ENCODE measurements around the gene MACROD2. TPM values are rescaled to one million over a fixed set of nuclear protein-coding genes. Genes with fewer than 3 reads are reported as not detected.

The MACROD2 gene
- polyA plus RNA-seq, 4 donors, result 1.00 to 4.8 (median 1.4) TPM

DNA sequence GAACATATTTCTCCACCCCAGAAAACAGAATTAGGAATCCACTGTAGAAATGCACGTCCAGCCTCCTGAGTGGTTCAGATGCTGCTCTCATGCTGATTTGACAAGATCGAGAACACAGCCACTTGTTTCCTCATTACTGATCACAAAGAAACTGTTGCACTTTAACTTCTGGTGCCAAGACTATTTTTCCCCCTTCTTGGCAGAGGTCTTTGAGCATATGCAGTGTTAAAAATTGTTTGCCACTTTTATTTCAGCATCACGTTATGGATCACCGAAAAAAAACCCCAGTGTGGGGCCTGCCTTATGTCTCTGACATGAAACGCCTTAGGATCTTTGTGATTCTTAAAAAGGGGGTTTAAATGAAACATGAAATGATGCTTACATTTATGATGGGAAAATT is 1511.0 kb downstream of the MACROD2 start:
- no peak overlapping the region for H3K27ac ChIP-seq (ENCODE audit: low read depth in 1 of 3, low read length in 2 of 3)
- no peak for FAIRE-seq
- WGBS, 3 donors, result 71 to 79% (median 74%) methylated on average over 5 of the region's 5 CpGs
- H3K36me3 ChIP-seq (ENCODE audit: control insufficient read depth in 3 of 3, insufficient read depth in 2 of 3, low read depth in 1 of 3, low read length in 3 of 3), result no peaks in the 10 kb centered on the region
- H3K27me3 ChIP-seq (ENCODE audit: control insufficient read depth in 3 of 3, insufficient read depth in 3 of 3, low read length in 3 of 3), result no peaks in the 10 kb centered on the region
- no peak for DNase-seq
- no peak overlapping the region for H3K4me3 ChIP-seq (ENCODE audit: low read depth in 1 of 3, low read length in 3 of 3)
- H3K4me1 ChIP-seq (ENCODE audit: control insufficient read depth in 3 of 3, insufficient read depth in 2 of 3, low read depth in 1 of 3, low read length in 2 of 3), result no peaks in the 10 kb centered on the region
- H3K9me3 ChIP-seq (ENCODE audit: control insufficient read depth in 2 of 2, insufficient read depth in 1 of 2, low read depth in 1 of 2, low read length in 1 of 2), result no peaks in the 10 kb centered on the region

DNA sequence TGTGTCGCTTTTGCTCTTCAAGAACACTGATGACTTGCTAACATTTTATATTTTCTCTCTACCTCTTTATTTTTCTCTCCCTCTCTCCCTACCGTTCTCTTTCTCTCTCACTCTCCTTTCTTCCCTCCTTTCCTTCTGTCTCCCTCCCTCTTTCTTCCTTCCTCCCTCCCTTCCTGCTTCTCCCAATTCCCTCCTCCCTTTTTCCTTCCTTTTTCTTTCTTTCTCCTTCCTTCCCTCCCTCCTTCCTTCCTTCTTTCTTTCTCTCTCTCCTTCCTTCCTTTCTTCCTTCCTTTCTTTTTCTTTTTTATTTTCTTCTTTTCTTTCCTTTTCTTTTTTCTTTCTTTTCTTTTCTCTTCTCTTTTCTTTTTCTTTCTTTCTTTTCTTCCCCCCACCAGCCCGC is 1511.8 kb downstream of the MACROD2 start:
- no peaks in the 10 kb centered on the region for H3K36me3 ChIP-seq (ENCODE audit: control insufficient read depth in 3 of 3, insufficient read depth in 2 of 3, low read depth in 1 of 3, low read length in 3 of 3)
- H3K27me3 ChIP-seq (ENCODE audit: control insufficient read depth in 3 of 3, insufficient read depth in 3 of 3, low read length in 3 of 3), result no peaks in the 10 kb centered on the region
- FAIRE-seq, result no peak
- H3K9me3 ChIP-seq (ENCODE audit: control insufficient read depth in 2 of 2, insufficient read depth in 1 of 2, low read depth in 1 of 2, low read length in 1 of 2), result no peaks in the 10 kb centered on the region
- H3K4me1 ChIP-seq (ENCODE audit: control insufficient read depth in 3 of 3, insufficient read depth in 2 of 3, low read depth in 1 of 3, low read length in 2 of 3), result no peaks in the 10 kb centered on the region
- WGBS, 3 donors, result 92 to 93% (median 92%) methylated on average over 3 of the region's 3 CpGs
- DNase-seq, result no peak
- no peak overlapping the region for H3K4me3 ChIP-seq (ENCODE audit: low read depth in 1 of 3, low read length in 3 of 3)
- no peak overlapping the region for H3K27ac ChIP-seq (ENCODE audit: low read depth in 1 of 3, low read length in 2 of 3)

DNA sequence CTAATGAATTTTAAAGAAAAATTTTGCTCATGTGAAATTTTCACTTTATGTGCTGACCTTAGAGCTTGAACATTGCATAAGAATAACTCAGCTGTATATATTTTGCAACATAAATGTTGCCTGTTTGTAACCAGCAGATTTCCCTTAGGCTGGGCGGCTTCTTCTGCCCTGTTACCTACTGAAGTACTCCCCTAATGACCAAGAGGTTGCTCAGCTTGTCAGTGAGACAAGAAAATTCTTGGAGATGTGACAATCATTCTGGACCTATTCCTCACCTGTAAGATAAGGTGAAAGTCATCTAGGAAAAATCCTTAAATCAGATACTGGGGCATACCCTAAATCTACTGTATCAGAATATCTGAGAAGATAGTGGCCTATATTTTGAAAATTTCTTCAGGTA is 1516.2 kb downstream of the MACROD2 start:
- FAIRE-seq, result no peak
- no peaks in the 10 kb centered on the region for H3K9me3 ChIP-seq (ENCODE audit: control insufficient read depth in 2 of 2, insufficient read depth in 1 of 2, low read depth in 1 of 2, low read length in 1 of 2)

DNA sequence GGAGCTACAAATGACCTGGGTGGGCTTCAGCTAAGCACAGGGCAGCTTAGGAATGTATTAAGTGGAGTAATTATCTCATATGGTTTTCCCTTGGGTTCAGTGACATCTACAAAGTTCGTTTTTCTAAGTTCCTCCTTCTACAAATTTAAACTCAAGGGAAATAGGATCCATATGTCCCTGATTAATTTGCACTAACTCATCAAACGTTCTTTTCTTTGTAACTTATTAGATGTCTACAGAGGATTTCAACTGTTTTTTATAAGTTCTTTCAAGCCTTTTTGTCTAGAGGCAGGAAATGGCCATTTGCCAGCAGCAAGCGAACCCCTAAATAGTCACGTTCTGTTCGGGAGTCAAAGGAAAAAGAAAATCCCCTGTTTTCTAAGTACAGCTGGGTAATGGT is 1517.6 kb downstream of the MACROD2 start:
- Histone ChIP-seq H3K4me3 (ENCODE audit: low read depth in 1 of 3, low read length in 3 of 3) (no peak overlapping the region), H3K4me1 (ENCODE audit: control insufficient read depth in 3 of 3, insufficient read depth in 2 of 3, low read depth in 1 of 3, low read length in 2 of 3) (no peaks in the 10 kb centered on the region), H3K9me3 (ENCODE audit: control insufficient read depth in 2 of 2, insufficient read depth in 1 of 2, low read depth in 1 of 2, low read length in 1 of 2) (no peaks in the 10 kb centered on the region), H3K36me3 (ENCODE audit: control insufficient read depth in 3 of 3, insufficient read depth in 2 of 3, low read depth in 1 of 3, low read length in 3 of 3) (no peaks in the 10 kb centered on the region), H3K27me3 (ENCODE audit: control insufficient read depth in 3 of 3, insufficient read depth in 3 of 3, low read length in 3 of 3) (no peaks in the 10 kb centered on the region), H3K27ac (ENCODE audit: low read depth in 1 of 3, low read length in 2 of 3) (no peak overlapping the region)
- no peak for DNase-seq
- 56 to 70% (median 69%) methylated on average over 5 of the region's 5 CpGs for WGBS, 3 donors
- no peak for FAIRE-seq

More for the DNA sequence above, 1516.2 kb downstream of the MACROD2 start:
- H3K4me1 ChIP-seq (ENCODE audit: control insufficient read depth in 3 of 3, insufficient read depth in 2 of 3, low read depth in 1 of 3, low read length in 2 of 3), result no peaks in the 10 kb centered on the region
- H3K36me3 ChIP-seq (ENCODE audit: control insufficient read depth in 3 of 3, insufficient read depth in 2 of 3, low read depth in 1 of 3, low read length in 3 of 3), result no peaks in the 10 kb centered on the region
- no peaks in the 10 kb centered on the region for H3K27me3 ChIP-seq (ENCODE audit: control insufficient read depth in 3 of 3, insufficient read depth in 3 of 3, low read length in 3 of 3)
- H3K4me3 ChIP-seq (ENCODE audit: low read depth in 1 of 3, low read length in 3 of 3), result no peak overlapping the region
- 91 to 98% (median 91%) methylated on average over 1 of the region's 1 CpG for WGBS, 3 donors
- H3K27ac ChIP-seq (ENCODE audit: low read depth in 1 of 3, low read length in 2 of 3), result no peak overlapping the region
- peak in 1 of 2 donors; percentile 9 for DNase-seq

DNA sequence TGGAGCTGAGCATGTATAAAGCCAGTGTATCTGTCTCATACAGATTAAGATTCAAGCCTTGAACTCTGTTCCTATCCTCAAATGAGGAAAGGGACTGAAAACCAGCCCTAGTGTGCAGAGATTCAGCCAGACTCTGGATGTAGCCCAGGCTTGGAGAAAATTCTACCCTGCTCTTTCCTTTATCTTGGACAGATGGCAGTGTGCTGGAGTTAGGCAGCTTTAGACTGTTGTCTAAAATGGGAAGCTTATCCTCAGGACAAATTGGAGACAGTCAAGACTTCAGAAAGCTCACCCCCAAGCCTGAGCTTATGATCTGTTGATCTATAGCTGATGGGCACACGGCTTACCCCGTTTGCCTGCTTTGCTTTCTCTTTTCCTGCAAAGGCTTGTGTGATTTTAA is 1520.4 kb downstream of the MACROD2 start:
- DNase-seq (no peak), FAIRE-seq (no peak)
- Histone ChIP-seq H3K4me1 (ENCODE audit: control insufficient read depth in 3 of 3, insufficient read depth in 2 of 3, low read depth in 1 of 3, low read length in 2 of 3) (no peaks in the 10 kb centered on the region), H3K27ac (ENCODE audit: low read depth in 1 of 3, low read length in 2 of 3) (no peak overlapping the region), H3K4me3 (ENCODE audit: low read depth in 1 of 3, low read length in 3 of 3) (no peak overlapping the region), H3K9me3 (ENCODE audit: control insufficient read depth in 2 of 2, insufficient read depth in 1 of 2, low read depth in 1 of 2, low read length in 1 of 2) (no peaks in the 10 kb centered on the region), H3K36me3 (ENCODE audit: control insufficient read depth in 3 of 3, insufficient read depth in 2 of 3, low read depth in 1 of 3, low read length in 3 of 3) (no peaks in the 10 kb centered on the region), H3K27me3 (ENCODE audit: control insufficient read depth in 3 of 3, insufficient read depth in 3 of 3, low read length in 3 of 3) (no peaks in the 10 kb centered on the region)
- whole genome bisulfite sequencing, 3 donors, result 26 to 60% (median 53%) methylated on average over 2 of the region's 2 CpGs

DNA sequence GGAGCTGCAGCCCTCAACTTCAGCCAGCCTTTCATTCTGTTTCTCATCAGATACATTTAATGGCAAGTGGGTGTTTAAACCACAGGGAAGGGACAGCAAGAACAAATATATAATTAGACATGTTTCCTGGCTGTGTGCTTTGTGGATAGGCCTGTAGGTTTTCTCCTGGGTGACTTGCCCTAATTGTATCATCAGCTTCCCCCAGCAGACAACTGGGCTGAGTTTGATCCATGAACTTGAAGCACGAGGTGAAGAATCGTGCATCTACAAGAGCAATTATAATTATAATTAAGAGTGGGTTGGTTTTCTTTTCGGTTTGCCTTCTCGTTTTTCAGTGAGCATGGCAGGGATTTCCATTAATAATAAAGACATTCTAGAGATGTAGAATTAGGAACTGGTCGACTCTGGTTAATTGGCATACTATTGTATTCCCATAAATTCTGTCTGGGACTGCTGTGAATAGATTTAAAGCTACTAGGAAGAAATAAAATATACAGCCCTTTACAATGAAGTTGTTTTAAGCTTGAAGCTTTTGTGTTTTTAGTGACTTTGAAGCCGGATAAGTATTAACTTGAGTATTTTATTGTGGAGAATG is 1525.7 kb downstream of the MACROD2 start:
- Histone ChIP-seq H3K4me3 (ENCODE audit: low read depth in 1 of 3, low read length in 3 of 3) (no peak overlapping the region), H3K36me3 (ENCODE audit: control insufficient read depth in 3 of 3, insufficient read depth in 2 of 3, low read depth in 1 of 3, low read length in 3 of 3) (no peaks in the 10 kb centered on the region)
- WGBS, 3 donors, result 74 to 85% (median 82%) methylated on average over 6 of the region's 6 CpGs

DNA sequence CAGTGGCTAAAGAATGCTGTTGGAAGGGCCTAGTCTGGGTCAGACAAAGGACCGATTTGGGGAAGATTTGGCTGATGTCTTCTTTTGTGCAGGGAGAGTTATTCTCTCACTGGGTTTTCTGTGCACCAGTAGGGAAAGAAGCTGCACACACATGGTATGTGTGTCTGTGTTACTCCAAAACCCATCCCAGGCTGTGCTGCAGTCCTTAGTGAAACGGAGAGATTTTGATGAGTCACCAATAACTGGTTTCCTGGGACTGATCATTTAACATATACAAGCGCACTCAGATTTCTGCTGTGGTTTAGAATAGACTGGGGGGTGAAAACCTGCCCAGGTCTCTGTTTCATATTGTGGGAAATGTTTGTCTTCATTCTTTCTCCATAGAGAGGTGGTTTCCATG is 1528.1 kb downstream of the MACROD2 start:
- no peak for FAIRE-seq
- H3K4me3 ChIP-seq (ENCODE audit: low read depth in 1 of 3, low read length in 3 of 3), result no peak overlapping the region
- H3K27ac ChIP-seq (ENCODE audit: low read depth in 1 of 3, low read length in 2 of 3), result no peak overlapping the region
- no peak for DNase-seq
- H3K27me3 ChIP-seq (ENCODE audit: control insufficient read depth in 3 of 3, insufficient read depth in 3 of 3, low read length in 3 of 3), result no peaks in the 10 kb centered on the region
- no peaks in the 10 kb centered on the region for H3K36me3 ChIP-seq (ENCODE audit: control insufficient read depth in 3 of 3, insufficient read depth in 2 of 3, low read depth in 1 of 3, low read length in 3 of 3)
- H3K4me1 ChIP-seq (ENCODE audit: control insufficient read depth in 3 of 3, insufficient read depth in 2 of 3, low read depth in 1 of 3, low read length in 2 of 3), result no peaks in the 10 kb centered on the region
- H3K9me3 ChIP-seq (ENCODE audit: control insufficient read depth in 2 of 2, insufficient read depth in 1 of 2, low read depth in 1 of 2, low read length in 1 of 2), result no peaks in the 10 kb centered on the region
- 80 to 87% (median 85%) methylated on average over 3 of the region's 3 CpGs for WGBS, 3 donors

More for the DNA sequence above, 1525.7 kb downstream of the MACROD2 start:
- no peak overlapping the region for H3K27ac ChIP-seq (ENCODE audit: low read depth in 1 of 3, low read length in 2 of 3)
- no peaks in the 10 kb centered on the region for H3K4me1 ChIP-seq (ENCODE audit: control insufficient read depth in 3 of 3, insufficient read depth in 2 of 3, low read depth in 1 of 3, low read length in 2 of 3)
- H3K27me3 ChIP-seq (ENCODE audit: control insufficient read depth in 3 of 3, insufficient read depth in 3 of 3, low read length in 3 of 3), result no peaks in the 10 kb centered on the region
- DNase-seq (no peak), FAIRE-seq (no peak)
- no peaks in the 10 kb centered on the region for H3K9me3 ChIP-seq (ENCODE audit: control insufficient read depth in 2 of 2, insufficient read depth in 1 of 2, low read depth in 1 of 2, low read length in 1 of 2)

DNA sequence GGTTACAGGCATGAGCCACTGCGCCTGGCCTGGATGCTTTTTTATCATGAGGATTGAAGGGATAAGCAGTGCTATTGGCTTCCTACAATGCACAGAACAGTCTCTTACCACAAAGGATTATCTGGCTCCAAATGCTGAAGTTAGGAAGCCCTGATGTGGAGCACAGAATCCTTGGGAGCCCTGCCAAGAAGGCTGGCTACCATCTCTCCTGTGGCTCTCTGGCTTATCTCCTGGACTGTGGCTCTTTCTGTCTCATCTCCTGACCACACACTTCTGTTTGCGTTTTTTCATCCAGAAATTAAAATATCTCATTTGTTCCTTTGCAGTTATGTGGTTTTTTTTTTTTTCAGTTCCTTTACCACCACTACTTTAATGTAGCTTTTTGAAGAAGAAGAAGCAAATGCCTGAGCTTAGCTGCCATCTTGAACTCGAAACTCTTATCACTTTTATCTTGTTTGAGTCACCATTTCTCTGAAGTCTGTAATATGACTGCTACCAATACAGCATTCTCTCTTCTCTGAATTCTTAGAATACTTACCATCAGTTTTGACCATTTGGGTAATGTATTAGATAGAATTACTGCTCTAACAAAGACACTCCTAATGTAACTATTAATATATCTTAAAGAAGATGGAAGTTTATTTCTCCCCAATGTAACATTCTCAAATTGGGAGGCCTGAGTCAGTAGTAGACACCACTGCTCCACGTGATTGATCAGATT is 1533.2 kb downstream of the MACROD2 start:
- DNase-seq (no peak), FAIRE-seq (no peak)
- Histone ChIP-seq H3K27ac (ENCODE audit: low read depth in 1 of 3, low read length in 2 of 3) (no peak overlapping the region), H3K4me3 (ENCODE audit: low read depth in 1 of 3, low read length in 3 of 3) (no peak overlapping the region), H3K27me3 (ENCODE audit: control insufficient read depth in 3 of 3, insufficient read depth in 3 of 3, low read length in 3 of 3) (no peaks in the 10 kb centered on the region), H3K9me3 (ENCODE audit: control insufficient read depth in 2 of 2, insufficient read depth in 1 of 2, low read depth in 1 of 2, low read length in 1 of 2) (no peaks in the 10 kb centered on the region), H3K36me3 (ENCODE audit: control insufficient read depth in 3 of 3, insufficient read depth in 2 of 3, low read depth in 1 of 3, low read length in 3 of 3) (no peaks in the 10 kb centered on the region), H3K4me1 (ENCODE audit: control insufficient read depth in 3 of 3, insufficient read depth in 2 of 3, low read depth in 1 of 3, low read length in 2 of 3) (no peaks in the 10 kb centered on the region)
- WGBS, 3 donors, result 70 to 76% (median 75%) methylated on average over 4 of the region's 4 CpGs

DNA sequence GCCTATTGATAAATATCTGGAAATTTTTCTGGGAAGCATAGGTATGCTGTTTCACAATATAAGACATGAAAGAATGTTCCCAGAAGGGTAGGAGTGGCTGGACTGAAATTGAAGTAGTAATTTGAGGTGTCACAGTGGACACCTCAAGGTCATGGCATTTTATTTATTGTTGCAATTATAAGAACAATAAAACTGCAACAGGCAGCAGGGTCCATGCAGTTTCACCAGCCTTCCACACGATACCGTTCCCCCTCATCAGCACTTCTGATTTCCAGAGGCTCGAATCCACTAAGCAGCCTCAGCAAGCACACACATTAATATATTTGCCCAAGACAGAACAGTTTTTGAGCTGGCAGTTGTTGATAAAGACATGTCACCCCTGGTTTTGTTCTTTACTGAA is 1540.5 kb downstream of the MACROD2 start:
- WGBS, 3 donors, result 87 to 91% (median 90%) methylated on average over 3 of the region's 3 CpGs
- DNase-seq (no peak), FAIRE-seq (no peak)
- H3K27ac ChIP-seq (ENCODE audit: low read depth in 1 of 3, low read length in 2 of 3), result no peak overlapping the region
- H3K36me3 ChIP-seq (ENCODE audit: control insufficient read depth in 3 of 3, insufficient read depth in 2 of 3, low read depth in 1 of 3, low read length in 3 of 3), result no peaks in the 10 kb centered on the region
- H3K27me3 ChIP-seq (ENCODE audit: control insufficient read depth in 3 of 3, insufficient read depth in 3 of 3, low read length in 3 of 3), result no peaks in the 10 kb centered on the region
- H3K4me1 ChIP-seq (ENCODE audit: control insufficient read depth in 3 of 3, insufficient read depth in 2 of 3, low read depth in 1 of 3, low read length in 2 of 3), result no peaks in the 10 kb centered on the region
- H3K4me3 ChIP-seq (ENCODE audit: low read depth in 1 of 3, low read length in 3 of 3), result no peak overlapping the region
- H3K9me3 ChIP-seq (ENCODE audit: control insufficient read depth in 2 of 2, insufficient read depth in 1 of 2, low read depth in 1 of 2, low read length in 1 of 2), result no peaks in the 10 kb centered on the region
